GM12878 (cell line): ENCODE measurements around the gene SEC23IP. TPM values are rescaled to one million over a fixed set of nuclear protein-coding genes. Genes with fewer than 3 reads are reported as not detected.

ENCODE experiments used
- ATAC-seq: fragments of 200-7000 bp; cut with Tn5 transposase; 3 replicates; pipeline ENCODE4 v1.9.1; 2020; ENCODE audit warnings: mild to moderate bottlenecking, moderate library complexity
- BruUV-seq: library from RNA; stranded (reverse); fragments of 400-500 nt; replicated peaks from 2 replicates; lab custom pipeline; 2021; lab: Mats Ljungman, UMichigan
- CTCF ChIA-PET: fragments of 300-600 bp; sonication (Branson Sonifier 250); formaldehyde crosslinking; extraction: SDS; loops from one replicate; lab custom pipeline; 2021; ENCODE audit warnings: inconsistent platforms; lab: Yijun Ruan, JAX
- POLR2A ChIA-PET: fragments of 350-600 bp; formaldehyde crosslinking; extraction: SDS; loops from one replicate; lab custom pipeline; 2021; ENCODE audit warnings: inconsistent platforms; lab: Charles Lee
- RAD21 ChIA-PET: fragments of 300-600 bp; sonication (Branson Sonifier 250); formaldehyde crosslinking; loops from one replicate; lab custom pipeline; 2023; ENCODE audit warnings: antibody characterized with exemption; ENCODE audit not compliant: unreplicated experiment; lab: Charles Lee
- SMC1A ChIA-PET: fragments of 300-600 bp; sonication (Branson Sonifier 250); formaldehyde crosslinking; loops from one replicate; lab custom pipeline; 2023; ENCODE audit not compliant: unreplicated experiment, uncharacterized antibody; lab: Charles Lee
- DNase-seq: peaks from one replicate; pipeline ENCODE4 v3.0.0-alpha.2; 2011; ENCODE audit warnings: low read depth, low spot score
- FAIRE-seq: peaks from 3 replicates; lab custom pipeline; 2011; peaks lifted over from hg19 to GRCh38; lab: Jason Lieb, UNC
- H2AFZ ChIP-seq: 2 replicates; pipeline ENCODE4 v1.6.0; 2011; ENCODE audit warnings: low read depth, low read length, control low read depth; ENCODE audit not compliant: control insufficient read depth
- H3K27ac ChIP-seq: 2 replicates; pipeline ENCODE4 v1.5.1; 2011; ENCODE audit warnings: control low read depth; ENCODE audit not compliant: control insufficient read depth, insufficient read depth
- H3K27me3 ChIP-seq, 2 experiments: replicated peaks in 1 of 2; 2 replicates each; pipeline versions ENCODE4 v1.6.0 to v1.6.1; 2011; ENCODE audit warnings: low read length in 1 of 2; ENCODE audit not compliant: control insufficient read depth in 2 of 2, insufficient read depth in 2 of 2
- H3K36me3 ChIP-seq, 2 experiments: 2 replicates each; pipeline ENCODE4 v1.5.1; 2011; ENCODE audit warnings: low read length in 1 of 2; ENCODE audit not compliant: control insufficient read depth in 2 of 2, insufficient read depth in 2 of 2
- H3K4me1 ChIP-seq: 2 replicates; pipeline ENCODE4 v1.6.1; 2011; ENCODE audit warnings: mild to moderate bottlenecking, low read length, moderate library complexity, mixed read lengths; ENCODE audit not compliant: control insufficient read depth, insufficient read depth
- H3K4me2 ChIP-seq: 2 replicates; pipeline ENCODE4 v1.6.0; 2011; ENCODE audit warnings: control low read depth; ENCODE audit not compliant: control insufficient read depth, insufficient read depth
- H3K4me3 ChIP-seq: fragments of 200-600 bp; sonication (generic); 2 replicates; pipeline ENCODE4 v1.5.1; 2016
- H3K79me2 ChIP-seq: 2 replicates; pipeline ENCODE4 v1.6.0; 2011; ENCODE audit warnings: low read length; ENCODE audit not compliant: control insufficient read depth, insufficient read depth
- H3K9ac ChIP-seq: 2 replicates; pipeline ENCODE4 v1.8.0; 2011; ENCODE audit warnings: low read length, control low read depth, mixed read lengths; ENCODE audit not compliant: control insufficient read depth, insufficient read depth
- H3K9me3 ChIP-seq: replicated peaks from 3 replicates; pipeline ENCODE4 v1.5.1; 2011; ENCODE audit warnings: mild to moderate bottlenecking, low read length; ENCODE audit not compliant: control insufficient read depth, insufficient read depth
- H4K20me1 ChIP-seq: 2 replicates; pipeline ENCODE4 v1.6.0; 2011; ENCODE audit not compliant: control insufficient read depth, insufficient read depth
- E2F4 ChIP-seq: IDR thresholded peaks from 2 replicates; pipeline ENCODE4 v1.6.1; 2012; ENCODE audit warnings: low read depth, low read length, improper control_type of control experiment
- NFYA ChIP-seq: IDR thresholded peaks from 2 replicates; pipeline ENCODE4 v1.6.1; 2011; ENCODE audit warnings: low read depth, mild to moderate bottlenecking, low read length, improper control_type of control experiment, borderline replicate concordance
- RB1 ChIP-seq: fragments of 450-650 bp; formaldehyde crosslinking; IDR thresholded peaks from 2 replicates; pipeline ENCODE4 v1.6.1; 2017; ENCODE audit warnings: mild to moderate bottlenecking, borderline replicate concordance
- RUNX3 ChIP-seq: IDR thresholded peaks from 2 replicates; pipeline ENCODE4 v1.6.1; 2012; ENCODE audit warnings: low read length, inconsistent platforms
- SIX5 ChIP-seq: IDR thresholded peaks from 2 replicates; pipeline ENCODE4 v1.6.1; 2011; ENCODE audit warnings: mild to moderate bottlenecking, low read depth, low read length, moderate library complexity; ENCODE audit not compliant: severe bottlenecking
- SPI1 ChIP-seq: IDR thresholded peaks from 2 replicates; pipeline ENCODE4 v1.6.1; 2011; ENCODE audit warnings: low read depth, mild to moderate bottlenecking, low read length, moderate library complexity, borderline replicate concordance; ENCODE audit not compliant: insufficient read depth
- WGBS: methylation state at CpG from one replicate; pipeline ENCODE4 v1.1.6; 2016; ENCODE audit warnings: low lambda C conversion rate; ENCODE audit not compliant: insufficient replicate concordance, insufficient coverage; ENCODE audit errors: missing lambda C conversion rate; 5-methylcytosine and 5-hydroxymethylcytosine counted together
- in situ Hi-C: fragments of 300-500 bp; cut with MboI; formaldehyde crosslinking; loops from 9 replicates; pipeline ENCODE4 v1.14.3; 2018; ENCODE audit warnings: mixed read lengths
- intact Hi-C: fragments of 100-400 bp; cut with micrococcal nuclease; formaldehyde crosslinking; loops from one replicate; pipeline ENCODE4 v1.14.2; 2022; ENCODE audit not compliant: unreplicated experiment
- polyA plus RNA-seq, 11 experiments: library from polyadenylated mRNA; depleted of rRNA in 4 of 11; unstranded in 6 of 11; stranded (reverse) in 5 of 11; fragments of >200 nt; fragmentation: Nextera tagmentation in 4 of 11; fragmentation: Illumina TruSeq in 1 of 11; extraction: Ambion mirVana in 4 of 11; extraction: Trizol in 1 of 11; gene quantifications; 1 replicate in 1 of 11; 2 replicates in 10 of 11; pipeline versions ENCODE4 v1.2.1 to v1.2.3, GENCODE V29; 2011 to 2016; ENCODE audit warnings: inconsistent platforms in 2 of 11, missing spikeins in 2 of 11, low read depth in 1 of 11
- total RNA-seq, 4 experiments: library from RNA; depleted of rRNA in 3 of 4; stranded (reverse); fragments of >200 nt in 3 of 4; fragmentation: Illumina TruSeq in 1 of 4; extraction: Trizol in 1 of 4; gene quantifications; 2 replicates each; pipeline versions ENCODE4 v1.2.1 to v1.2.3, GENCODE V29; 2013 to 2021
- TF ChIP-seq, protein P1 (sequence below): fragments of 150-350 bp; IDR thresholded peaks from 2 replicates; pipeline ENCODE4 v1.6.1; 2016; ENCODE audit warnings: low read depth, low read length

SEC23IP gene
- total and polyA plus RNA-seq, 10 of the 15 experiments (the other 5 are each of a cell fraction or from before 2014, with no cell fraction given), result 15.1 to 82.5 (median 36.0) TPM

DNA sequence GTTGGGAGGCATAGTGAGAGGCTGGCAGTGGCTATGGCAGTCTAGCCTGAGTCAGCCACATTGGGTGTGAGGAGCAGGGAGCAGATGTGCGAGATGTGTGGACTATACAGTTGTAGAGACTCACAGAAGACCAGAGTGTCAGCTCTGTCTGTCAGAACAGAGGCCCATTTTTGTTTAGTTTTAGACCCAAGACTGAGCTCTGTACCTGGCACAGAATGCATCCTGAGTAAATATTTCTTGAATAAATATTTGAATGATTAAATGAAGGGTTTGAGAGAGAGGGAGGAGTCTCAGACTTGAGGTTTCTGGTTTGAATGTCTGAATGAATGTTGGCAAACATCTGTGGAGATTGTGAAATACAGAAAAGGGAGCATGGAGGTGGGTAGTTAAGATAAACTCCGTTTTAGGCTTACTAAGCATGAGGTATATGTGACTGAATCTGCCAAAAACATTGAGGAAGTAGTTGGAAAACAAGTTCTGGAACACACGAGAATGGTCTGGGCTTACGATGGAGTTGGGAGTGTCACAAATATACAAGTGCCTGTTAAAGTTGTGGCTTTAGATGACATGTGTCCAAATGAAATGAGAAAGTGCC is 3.6 kb downstream of the SEC23IP start:
- Histone ChIP-seq H2AFZ (no peak overlapping the region), H3K4me3 (0 out of 2 replicates have a peak overlapping the region, but pooled peaks have one; percentile 15), H3K9ac (no peak overlapping the region), H4K20me1 (peaks cover 4% of the 10 kb centered on the region; the same call in 1 of the 2 replicates), H3K36me3 (peaks cover 0 to 12% of the 10 kb centered on the region in 2 experiments; a peak in 2 of 4 replicates), H3K9me3 (no peaks in the 10 kb centered on the region), H3K4me1 (no peaks in the 10 kb centered on the region), H3K27me3 (no peaks in the 10 kb centered on the region), H3K79me2 (peaks cover 68% of the 10 kb centered on the region), H3K27ac (no peak overlapping the region), H3K4me2 (0 out of 2 replicates have a peak overlapping the region, but pooled peaks have one; percentile 7)
- in situ Hi-C loops (no loop called here), intact Hi-C loops (no loop called here)
- TF ChIP-seq SPI1, result no peak
- RAD21 ChIA-PET, result interaction anchor here (0.6 kb wide), 1 partner anchor 15 kb away, joined by 3 read pairs; no protein-coding TSS in a partner anchor
- no TSS peak for BruUV-seq
- DNase-seq, result no peak
- no peak for FAIRE-seq
- SMC1A ChIA-PET, result interaction anchor here (1.4 to 1.5 kb wide), 2 partner anchors 23 to 24 kb away, joined by 3 to 4 read pairs; partner anchors contain the start of gene MCMBP
- WGBS, result 50% methylated on average over 4 of the region's 4 CpGs
- no peak for ATAC-seq
- POLR2A ChIA-PET, result interaction anchor here (1.5 kb wide), 1 partner anchor 24 kb away, joined by 3 read pairs; no protein-coding TSS in a partner anchor
- CTCF ChIA-PET, result interaction anchor here (0.7 to 1.6 kb wide), 4 partner anchors 22 to 324 kb away, joined by 3 to 4 read pairs (median 4); no protein-coding TSS in a partner anchor

DNA sequence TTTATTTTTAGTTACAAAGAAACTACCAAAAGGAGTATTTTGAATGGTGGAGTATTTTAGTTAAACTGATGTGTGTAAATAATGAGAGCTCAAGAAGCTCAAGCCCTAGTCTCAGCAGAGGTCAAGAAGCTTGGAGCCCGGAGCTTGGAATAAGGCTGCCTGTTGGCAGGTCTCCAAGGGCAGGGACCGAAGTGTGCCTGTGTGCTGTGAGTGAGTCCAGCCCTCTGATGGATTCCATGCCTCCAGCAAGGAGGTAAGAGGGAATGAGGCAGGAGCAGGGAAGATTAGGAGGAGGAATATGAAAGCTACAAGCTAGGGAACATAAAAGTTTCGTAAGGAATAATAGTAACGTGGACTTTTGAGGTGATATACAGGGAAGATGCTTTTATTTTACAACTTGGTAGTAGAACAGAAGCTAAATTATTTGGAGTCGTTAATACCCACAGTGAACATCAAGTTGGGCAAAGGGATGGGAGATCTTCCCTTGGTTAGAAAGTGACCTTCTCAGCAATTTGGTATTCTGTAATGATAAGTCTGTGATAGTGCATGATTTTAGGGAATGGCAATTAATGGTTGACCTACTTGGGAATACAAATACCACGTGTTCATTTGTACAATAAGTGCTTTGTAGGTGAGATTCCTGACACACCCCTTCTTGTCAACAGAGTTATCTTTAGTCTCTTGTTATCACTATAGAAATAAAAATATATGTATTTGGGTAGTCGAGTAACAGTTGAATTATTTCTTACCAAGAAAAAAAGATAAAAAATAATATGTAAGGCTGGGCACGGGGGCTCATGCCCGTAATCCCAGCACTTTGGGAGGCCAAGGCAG is 4.6 kb downstream of the SEC23IP start:
- intact Hi-C loops, result no loop called here
- no peak overlapping the region for H3K4me3 ChIP-seq
- H3K36me3 ChIP-seq, result peaks cover 0 to 12% of the 10 kb centered on the region in 2 experiments; a peak in 2 of 4 replicates
- BruUV-seq, result no TSS peak
- H3K27me3 ChIP-seq, result no peaks in the 10 kb centered on the region
- ChIA-PET POLR2A (interaction anchor here (0.7 to 1.0 kb wide), 4 partner anchors 24 to 133 kb away, joined by 3 to 4 read pairs (median 4); partner anchors contain the start of gene MCMBP), CTCF (interaction anchor here (0.6 to 1.6 kb wide), 5 partner anchors 38 to 325 kb away, joined by 3 to 4 read pairs (median 3); no protein-coding TSS in a partner anchor), RAD21 (interaction anchor here (0.6 kb wide), 1 partner anchor 16 kb away, joined by 3 read pairs; no protein-coding TSS in a partner anchor), SMC1A (interaction anchor here (0.9 to 1.4 kb wide), 4 partner anchors 21 to 37 kb away, joined by 3 to 4 read pairs (median 4); partner anchors contain the start of gene MCMBP)
- H3K27ac ChIP-seq, result no peak overlapping the region
- H4K20me1 ChIP-seq, result peaks cover 4% of the 10 kb centered on the region; the same call in 1 of the 2 replicates
- DNase-seq, result no peak
- H3K79me2 ChIP-seq, result peaks cover 69% of the 10 kb centered on the region
- H3K4me1 ChIP-seq, result no peaks in the 10 kb centered on the region
- ATAC-seq, result no peak
- no peak overlapping the region for H2AFZ ChIP-seq
- 91% methylated on average over 9 of the region's 9 CpGs for WGBS
- H3K9ac ChIP-seq, result no peak overlapping the region
- no peak overlapping the region; the same call in 1 of the 2 replicates for H3K4me2 ChIP-seq
- in situ Hi-C loops, result no loop called here
- FAIRE-seq, result no peak
- H3K9me3 ChIP-seq, result no peaks in the 10 kb centered on the region
- TF ChIP-seq RUNX3, result no peak
- no peak for TF ChIP-seq RB1
- no peak for TF ChIP-seq SIX5
- no peak for TF ChIP-seq NFYA
- TF ChIP-seq E2F4, result no peak
- TF ChIP-seq, protein P1, sequence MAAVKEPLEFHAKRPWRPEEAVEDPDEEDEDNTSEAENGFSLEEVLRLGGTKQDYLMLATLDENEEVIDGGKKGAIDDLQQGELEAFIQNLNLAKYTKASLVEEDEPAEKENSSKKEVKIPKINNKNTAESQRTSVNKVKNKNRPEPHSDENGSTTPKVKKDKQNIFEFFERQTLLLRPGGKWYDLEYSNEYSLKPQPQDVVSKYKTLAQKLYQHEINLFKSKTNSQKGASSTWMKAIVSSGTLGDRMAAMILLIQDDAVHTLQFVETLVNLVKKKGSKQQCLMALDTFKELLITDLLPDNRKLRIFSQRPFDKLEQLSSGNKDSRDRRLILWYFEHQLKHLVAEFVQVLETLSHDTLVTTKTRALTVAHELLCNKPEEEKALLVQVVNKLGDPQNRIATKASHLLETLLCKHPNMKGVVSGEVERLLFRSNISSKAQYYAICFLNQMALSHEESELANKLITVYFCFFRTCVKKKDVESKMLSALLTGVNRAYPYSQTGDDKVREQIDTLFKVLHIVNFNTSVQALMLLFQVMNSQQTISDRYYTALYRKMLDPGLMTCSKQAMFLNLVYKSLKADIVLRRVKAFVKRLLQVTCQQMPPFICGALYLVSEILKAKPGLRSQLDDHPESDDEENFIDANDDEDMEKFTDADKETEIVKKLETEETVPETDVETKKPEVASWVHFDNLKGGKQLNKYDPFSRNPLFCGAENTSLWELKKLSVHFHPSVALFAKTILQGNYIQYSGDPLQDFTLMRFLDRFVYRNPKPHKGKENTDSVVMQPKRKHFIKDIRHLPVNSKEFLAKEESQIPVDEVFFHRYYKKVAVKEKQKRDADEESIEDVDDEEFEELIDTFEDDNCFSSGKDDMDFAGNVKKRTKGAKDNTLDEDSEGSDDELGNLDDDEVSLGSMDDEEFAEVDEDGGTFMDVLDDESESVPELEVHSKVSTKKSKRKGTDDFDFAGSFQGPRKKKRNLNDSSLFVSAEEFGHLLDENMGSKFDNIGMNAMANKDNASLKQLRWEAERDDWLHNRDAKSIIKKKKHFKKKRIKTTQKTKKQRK, result no peak
